Keratinocyte (primary cell): ENCODE results near the gene LYRM7.

Experiments used
- CTCF ChIP-seq, 3 experiments: IDR thresholded peaks in 1 of 3; conservative IDR thresholded peaks in 1 of 3; optimal IDR thresholded peaks in 1 of 3; 2 replicates in 2 of 3; 3 replicates in 1 of 3; pipeline versions ENCODE3 to v1.5.1; 2011; ENCODE audit warnings: low read length in 3 of 3, mild to moderate bottlenecking in 3 of 3, moderate library complexity in 2 of 3, control low read depth in 1 of 3, inconsistent platforms in 1 of 3; ENCODE audit not compliant: insufficient read depth in 2 of 3; ENCODE audit errors: extremely low read depth in 1 of 3
- EZH2 ChIP-seq: IDR thresholded peaks from one replicate; pipeline ENCODE4 v1.6.1; 2012; ENCODE audit warnings: inconsistent platforms, mild to moderate bottlenecking, low read length, moderate library complexity

- no peak for TF ChIP-seq CTCF (optimal IDR thresholded peaks at IDR 0.05 in 1 of 3, IDR thresholded peaks at IDR 0.05 in 1 of 3, conservative IDR thresholded peaks at IDR 0.05 in 1 of 3; ENCODE audit: extremely low read depth in 1 of 3, insufficient read depth in 2 of 3, low read length in 3 of 3)
- TF ChIP-seq EZH2 = no peak
These were observed 56.2 kb downstream of the LYRM7 start for GRCh38 chr5:131226899-131227298.
